A549 (cell line): Measurements from ENCODE around the gene LRRC59. TPM values are rescaled to one million over a fixed set of nuclear protein-coding genes. Genes with fewer than 3 reads are reported as not detected.

ENCODE experiments used
- ATAC-seq, 2 experiments: fragments of 200-7000 bp in 1 of 2; fragments of >200 bp in 1 of 2; cut with Nextera tagmentation in 1 of 2; cut with Tn5 transposase in 1 of 2; 3 replicates each; pipeline versions ENCODE4 v1.8.0 to v1.9.1; 2018 to 2020; ENCODE audit warnings: mild to moderate bottlenecking in 1 of 2, moderate library complexity in 1 of 2
- CTCF ChIA-PET: fragments of 300-600 bp; sonication (Branson Sonifier 250); formaldehyde crosslinking; extraction: SDS; loops from one replicate; lab custom pipeline; 2021; ENCODE audit warnings: antibody characterized with exemption, inconsistent platforms; lab: Yijun Ruan, JAX
- POLR2A ChIA-PET: fragments of 350-600 bp; formaldehyde crosslinking; extraction: SDS; loops from one replicate; lab custom pipeline; 2021; ENCODE audit warnings: antibody characterized with exemption, inconsistent platforms; lab: Yijun Ruan, JAX
- DNase-seq, 2 experiments: peaks; one replicate each; pipeline versions ENCODE4 v3.0.0 to v3.0.0-alpha.2; 2011 to 2016; ENCODE audit warnings: low read depth in 1 of 2, low spot score in 1 of 2
- FAIRE-seq: peaks from 2 replicates; lab custom pipeline; 2011; peaks lifted over from hg19 to GRCh38; lab: Jason Lieb, UNC
- H3K27ac ChIP-seq, 2 experiments: fragments of >200 bp; sonication (Bioruptor Twin); formaldehyde crosslinking; 3 replicates each; pipeline ENCODE4 v1.5.1; 2016 to 2017
- H3K4me1 ChIP-seq: fragments of >200 bp; sonication (Bioruptor Twin); formaldehyde crosslinking; 3 replicates; pipeline ENCODE4 v1.6.1; 2016
- H3K4me2 ChIP-seq: fragments of >200 bp; sonication (Bioruptor Twin); formaldehyde crosslinking; 3 replicates; pipeline ENCODE4 v1.6.1; 2016
- H3K4me3 ChIP-seq: fragments of >200 bp; sonication (Bioruptor Twin); formaldehyde crosslinking; 3 replicates; pipeline ENCODE4 v1.5.1; 2016
- H3K9me3 ChIP-seq: fragments of >200 bp; sonication (Bioruptor Twin); formaldehyde crosslinking; 3 replicates; pipeline ENCODE4 v1.6.1; 2016
- BCL3 ChIP-seq: fragments of >200 bp; sonication (Bioruptor Twin); formaldehyde crosslinking; IDR thresholded peaks from 3 replicates; pipeline ENCODE4 v1.6.1; 2016
- CBX8 ChIP-seq: fragments of 200-600 bp; sonication (generic); IDR thresholded peaks from 2 replicates; pipeline ENCODE4 v1.6.1; 2016
- E2F6 ChIP-seq: IDR thresholded peaks from 2 replicates; pipeline ENCODE4 v1.6.1; 2012; ENCODE audit warnings: low read depth, borderline replicate concordance
- EHMT2 ChIP-seq: fragments of 200-600 bp; sonication (generic); IDR thresholded peaks from 2 replicates; pipeline ENCODE4 v1.6.1; 2016; ENCODE audit warnings: antibody characterized with exemption, low read depth, mild to moderate bottlenecking, moderate library complexity
- ESRRA ChIP-seq: fragments of 150-350 bp; IDR thresholded peaks from 2 replicates; pipeline ENCODE4 v1.6.1; 2014; ENCODE audit warnings: mild to moderate bottlenecking, low read length, borderline replicate concordance
- GATA3 ChIP-seq: IDR thresholded peaks from 2 replicates; pipeline ENCODE4 v1.6.1; 2012; ENCODE audit warnings: borderline replicate concordance
- HDAC2 ChIP-seq: fragments of 200-600 bp; sonication (generic); IDR thresholded peaks from 2 replicates; pipeline ENCODE4 v1.6.1; 2016
- HEYL ChIP-seq: fragments of 250-450 bp; sonication (Bioruptor Pico); IDR thresholded peaks from 2 replicates; pipeline ENCODE4 v1.8.0; 2021; ENCODE audit warnings: mild to moderate bottlenecking, moderate library complexity
- HMGXB4 ChIP-seq: fragments of 250-450 bp; sonication (Bioruptor Pico); IDR thresholded peaks from 2 replicates; pipeline ENCODE4 v1.5.0; 2021; ENCODE audit warnings: mild to moderate bottlenecking, moderate library complexity, borderline replicate concordance
- HOXA7 ChIP-seq: fragments of 250-450 bp; sonication (Bioruptor Pico); IDR thresholded peaks from 2 replicates; pipeline ENCODE4 v1.5.0; 2020; ENCODE audit warnings: mild to moderate bottlenecking, moderate library complexity
- HOXB5 ChIP-seq: fragments of 250-450 bp; sonication (Bioruptor Pico); IDR thresholded peaks from 2 replicates; pipeline ENCODE4 v1.5.0; 2020; ENCODE audit warnings: mild to moderate bottlenecking, moderate library complexity
- JUNB ChIP-seq: fragments of >200 bp; sonication (Bioruptor Twin); formaldehyde crosslinking; IDR thresholded peaks from 2 replicates; pipeline ENCODE4 v1.6.1; 2016
- MYC ChIP-seq: IDR thresholded peaks from 2 replicates; pipeline ENCODE4 v1.6.1; 2012; ENCODE audit warnings: mild to moderate bottlenecking, inconsistent platforms, low read length, improper control_type of control experiment, borderline replicate concordance
- NFE2L2 ChIP-seq: fragments of 150-350 bp; conservative IDR thresholded peaks from 2 replicates; pipeline ENCODE4 v1.6.1; 2014; ENCODE audit warnings: low read length
- NR3C1 ChIP-seq: fragments of >200 bp; sonication (Bioruptor Twin); formaldehyde crosslinking; IDR thresholded peaks from 3 replicates; pipeline ENCODE4 v1.6.1; 2017
- PBX3 ChIP-seq: IDR thresholded peaks from 2 replicates; pipeline ENCODE4 v1.6.1; 2012
- POLR2A ChIP-seq: IDR thresholded peaks from 2 replicates; pipeline ENCODE4 v1.6.1; 2012; ENCODE audit warnings: mild to moderate bottlenecking, low read length
- REST ChIP-seq: fragments of 200-600 bp; sonication (generic); IDR thresholded peaks from 2 replicates; pipeline ENCODE4 v1.6.1; 2016; ENCODE audit warnings: antibody characterized with exemption, mild to moderate bottlenecking, moderate library complexity
- SREBF2 ChIP-seq: fragments of 450-650 bp; IDR thresholded peaks from 2 replicates; pipeline ENCODE4 v1.6.1; 2014; ENCODE audit warnings: mild to moderate bottlenecking, moderate library complexity
- TFCP2L1 ChIP-seq: fragments of 250-450 bp; sonication (Bioruptor Pico); IDR thresholded peaks from 2 replicates; pipeline ENCODE4 v1.5.0; 2021; ENCODE audit warnings: mild to moderate bottlenecking
- USF2 ChIP-seq: fragments of 450-650 bp; IDR thresholded peaks from 2 replicates; pipeline ENCODE4 v1.6.1; 2014; ENCODE audit warnings: antibody characterized with exemption
- ZFP36 ChIP-seq: fragments of 450-650 bp; IDR thresholded peaks from 2 replicates; pipeline ENCODE4 v1.6.1; 2014; ENCODE audit warnings: borderline replicate concordance; ENCODE audit not compliant: partially characterized antibody
- ZNF302 ChIP-seq: fragments of 250-450 bp; sonication (Bioruptor Pico); IDR thresholded peaks from 2 replicates; pipeline ENCODE4 v1.9.0; 2021; ENCODE audit warnings: inconsistent platforms, mild to moderate bottlenecking, moderate library complexity
- ZSCAN20 ChIP-seq: fragments of 250-450 bp; sonication (Bioruptor Pico); IDR thresholded peaks from 2 replicates; pipeline ENCODE4 v1.8.0; 2022; ENCODE audit warnings: mild to moderate bottlenecking, moderate library complexity
- WGBS: methylation state at CpG from one replicate; pipeline ENCODE4 v1.1.6; 2017; ENCODE audit errors: missing lambda C conversion rate; 5-methylcytosine and 5-hydroxymethylcytosine counted together
- polyA plus RNA-seq, 4 experiments: library from polyadenylated mRNA; depleted of rRNA in 3 of 4; stranded (reverse); fragments of >200 nt; fragmentation: RNase III in 1 of 4; extraction: RNeasy Plus Mini Kit Qiagen cat#74134 plus additional on column Dnase treatment in 1 of 4; gene quantifications; 2 replicates in 3 of 4; 3 replicates in 1 of 4; pipeline ENCODE4 v1.2.3, GENCODE V29; 2011 to 2017

LRRC59 gene
- polyA plus RNA-seq, 2 of the 4 experiments (the other 2 are of a cell fraction) = 209 to 228 TPM

GRCh38 chr17:50356892-50357510 lies 40.3 kb downstream of the LRRC59 start:
- H3K9me3 ChIP-seq = no peaks in the 10 kb centered on the region
- ChIA-PET POLR2A (no interaction called here), CTCF (interaction anchor here (0.6 kb wide), 2 partner anchors 20 to 41 kb away, joined by 3 read pairs; partner anchors contain the start of gene LRRC59)
- no peak for TF ChIP-seq BCL3
- TF ChIP-seq HOXB5 (CRISPR knock-in tag) = no peak
- TF ChIP-seq ZSCAN20 (CRISPR knock-in tag) = no peak
- TF ChIP-seq HEYL = no peak
- no peak for TF ChIP-seq EHMT2
- no peak for TF ChIP-seq MYC
- no peak for TF ChIP-seq ZNF302 (CRISPR knock-in tag)
- no peak for TF ChIP-seq USF2
- no peak for TF ChIP-seq POLR2A
- no peak for TF ChIP-seq ZFP36
- TF ChIP-seq HDAC2 = no peak
- no peak for TF ChIP-seq REST
- no peak for TF ChIP-seq GATA3
- TF ChIP-seq JUNB = no peak
- TF ChIP-seq ESRRA = no peak
- no peak for TF ChIP-seq E2F6
- no peak for TF ChIP-seq TFCP2L1 (CRISPR knock-in tag)
- TF ChIP-seq NFE2L2 = no peak
- H3K4me3 ChIP-seq = no peak overlapping the region
- no peak overlapping the region for H3K4me2 ChIP-seq
- no peak for FAIRE-seq
- no peak for DNase-seq
- no peak for ATAC-seq
- no peaks in the 10 kb centered on the region for H3K4me1 ChIP-seq
- 98% methylated on average over 12 of the region's 12 CpGs for WGBS
- no peak overlapping the region for H3K27ac ChIP-seq

GRCh38 chr17:50356418-50356817 lies 40.9 kb downstream of the LRRC59 start:
- 95% methylated on average over 12 of the region's 12 CpGs for WGBS
- no peak overlapping the region for H3K4me2 ChIP-seq
- no peak for FAIRE-seq
- no peak for DNase-seq
- no peak overlapping the region for H3K27ac ChIP-seq
- no peaks in the 10 kb centered on the region for H3K9me3 ChIP-seq
- no peak overlapping the region for H3K4me3 ChIP-seq
- H3K4me1 ChIP-seq = no peaks in the 10 kb centered on the region
- ChIA-PET CTCF (interaction anchor here (0.6 kb wide), 1 partner anchor 41 kb away, joined by 3 read pairs; the partner anchor contains the start of gene LRRC59), POLR2A (no interaction called here)
- no peak for ATAC-seq
- no peak for TF ChIP-seq REST
- TF ChIP-seq CBX8 = no peak
- TF ChIP-seq HMGXB4 (CRISPR knock-in tag) = no peak
- no peak for TF ChIP-seq SREBF2
- no peak for TF ChIP-seq PBX3
- TF ChIP-seq MYC = no peak
- TF ChIP-seq POLR2A = no peak
- TF ChIP-seq ZSCAN20 (CRISPR knock-in tag) = no peak
- TF ChIP-seq JUNB = no peak
- TF ChIP-seq HOXA7 (CRISPR knock-in tag) = no peak
- no peak for TF ChIP-seq NR3C1
